SK-N-MC (cell line): ENCODE measurements around the gene EFCAB8.
"Not testable (repeated sequence)": the region's sequence is repeated elsewhere in the genome, so short reads cannot be mapped to it uniquely, and the experiment has no call there.

Experiments used
- EZH2 ChIP-seq: fragments of 200-600 bp; sonication (generic); IDR thresholded peaks from one replicate; pipeline ENCODE4 v1.6.1; 2017; ENCODE audit warnings: antibody characterized with exemption
- POLR2AphosphoS5 ChIP-seq: IDR thresholded peaks from 2 replicates; pipeline ENCODE4 v1.6.1; 2012; ENCODE audit warnings: mild to moderate bottlenecking, low read depth, low read length, borderline replicate concordance

- not testable (repeated sequence) for TF ChIP-seq POLR2AphosphoS5, EZH2
Observed at GRCh38 chr20:32962646-32963045, 103.9 kb downstream of the EFCAB8 start.
